CD4-positive, alpha-beta T cell treated with Interleukin-17A for 1 hour (primary cell): Measurements from ENCODE around the gene PHB1.
A peak's percentile ranks its signal among the peaks of the same experiment; 100 is the strongest.
"Not testable (repeated sequence)": the region's sequence is repeated elsewhere in the genome, so short reads cannot be mapped to it uniquely, and the experiment has no call there.

Source experiments
- DNase-seq: peaks from one replicate; pipeline ENCODE4 v3.0.0-alpha.2; 2020

PHB1 gene

GRCh38 chr17:49439305-49439672 lies 24.6 kb upstream of the PHB1 start:
- DNase-seq, result no peak

- no peak for DNase-seq
Measured at GRCh38 chr17:49438436-49439278, 24.0 kb upstream of the PHB1 start.

GRCh38 chr17:49437696-49438435 lies 23.2 kb upstream of the PHB1 start:
- no peak for DNase-seq

- DNase-seq, result no peak
Measured at GRCh38 chr17:49436174-49436573, 21.5 kb upstream of the PHB1 start.

GRCh38 chr17:49435671-49436029 lies 21.0 kb upstream of the PHB1 start:
- no peak for DNase-seq

- DNase-seq, result peak; percentile 54
Measured at GRCh38 chr17:49434821-49435670, 20.4 kb upstream of the PHB1 start.

GRCh38 chr17:49433000-49433694 lies 18.5 kb upstream of the PHB1 start:
- DNase-seq, result no peak

GRCh38 chr17:49431743-49432142 lies 17.1 kb upstream of the PHB1 start:
- no peak for DNase-seq

GRCh38 chr17:49425004-49425286 lies 10.3 kb upstream of the PHB1 start:
- DNase-seq, result no peak

- not testable (repeated sequence) for DNase-seq
Measured at GRCh38 chr17:49424276-49425003, 9.8 kb upstream of the PHB1 start.

GRCh38 chr17:49422714-49423113 lies 8.0 kb upstream of the PHB1 start:
- no peak for DNase-seq

- DNase-seq, result not testable (repeated sequence)
Measured at GRCh38 chr17:49419761-49420160, 5.1 kb upstream of the PHB1 start.

GRCh38 chr17:49418754-49419740 lies 4.4 kb upstream of the PHB1 start:
- DNase-seq, result not testable (repeated sequence)

- DNase-seq, result no peak
Measured at GRCh38 chr17:49414271-49414621, 436 bp downstream of the PHB1 start.

- no peak for DNase-seq
Measured at GRCh38 chr17:49409066-49409465, 5.6 kb downstream of the PHB1 start.

GRCh38 chr17:49407981-49408501 lies 6.6 kb downstream of the PHB1 start:
- DNase-seq, result peak; percentile 85

GRCh38 chr17:49407086-49407485 lies 7.6 kb downstream of the PHB1 start:
- no peak for DNase-seq

GRCh38 chr17:49406421-49407061 lies 8.1 kb downstream of the PHB1 start:
- no peak for DNase-seq

GRCh38 chr17:49404906-49405305 lies 9.8 kb downstream of the PHB1 start:
- no peak for DNase-seq

- peak; percentile 42 for DNase-seq
Measured at GRCh38 chr17:49404361-49404760, 10.3 kb downstream of the PHB1 start.
